GM18526 (cell line): ENCODE results near the gene NAV2.

Experiments used
- POLR2A ChIP-seq: IDR thresholded peaks from 3 replicates; pipeline ENCODE4 v1.6.1; 2011; ENCODE audit not compliant: insufficient read length; ENCODE audit errors: extremely low read depth

The NAV2 gene

DNA sequence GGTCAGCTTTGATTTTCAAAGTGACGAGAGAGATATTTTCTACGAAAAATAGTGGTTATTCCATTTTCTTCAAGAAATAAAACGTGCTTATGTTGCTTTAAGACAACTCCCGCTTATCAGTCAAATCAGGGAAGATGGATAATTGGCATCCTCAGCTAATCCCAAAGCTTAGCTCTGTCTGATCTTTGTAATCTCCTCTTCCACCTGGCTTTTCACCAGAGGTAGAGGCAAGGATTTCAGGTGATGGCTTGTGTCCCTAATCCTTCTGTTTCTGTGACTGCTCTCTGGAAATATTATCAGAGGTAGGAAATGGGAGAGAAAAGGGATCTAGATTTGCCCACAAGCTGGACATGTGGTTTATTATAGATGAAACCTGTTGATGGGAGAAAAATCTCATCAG is 368.7 kb downstream of the NAV2 start:
- no peak for TF ChIP-seq POLR2A

DNA sequence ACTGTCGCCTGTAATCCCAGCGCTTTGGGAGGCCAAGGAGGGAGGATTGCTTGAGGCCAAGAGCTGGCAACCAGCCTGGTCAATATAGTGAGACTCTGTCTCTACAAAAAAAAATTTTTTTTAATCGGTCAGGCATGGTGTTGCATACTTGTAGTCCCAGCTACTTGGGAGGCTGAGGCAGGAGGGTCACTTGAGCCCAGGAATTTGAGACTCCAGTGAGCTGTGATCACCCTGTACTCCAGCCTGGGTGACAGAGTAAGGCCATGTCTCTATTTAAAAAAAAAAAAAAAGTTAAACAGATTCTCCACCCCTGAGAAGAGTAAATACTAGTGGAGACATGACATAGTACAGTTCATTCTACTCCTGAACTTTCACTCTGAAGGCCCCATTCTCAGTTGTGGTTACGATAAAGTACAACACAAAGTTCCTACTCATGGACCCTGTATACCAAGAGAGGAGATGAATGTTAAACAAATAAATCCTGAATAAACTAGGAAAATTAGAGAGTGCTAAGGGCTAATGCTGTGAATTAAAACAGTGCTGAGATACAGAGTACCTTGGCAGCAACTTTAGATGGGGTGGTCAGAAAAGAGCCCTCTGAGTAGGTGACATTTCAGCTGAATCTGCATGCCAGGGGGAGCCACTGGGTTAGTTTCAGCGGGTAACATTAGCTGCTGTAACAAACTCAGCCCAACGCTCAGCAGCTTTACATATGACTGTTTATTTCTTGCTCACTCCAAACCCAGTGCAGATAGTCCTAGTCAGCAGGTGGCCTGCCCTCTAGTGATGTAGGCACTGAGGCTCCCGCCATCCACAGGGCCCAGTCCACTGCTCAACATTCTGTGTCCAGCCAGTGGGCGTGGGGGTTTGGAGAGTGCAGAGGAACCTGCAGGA is 372.5 kb downstream of the NAV2 start:
- TF ChIP-seq POLR2A = no peak

DNA sequence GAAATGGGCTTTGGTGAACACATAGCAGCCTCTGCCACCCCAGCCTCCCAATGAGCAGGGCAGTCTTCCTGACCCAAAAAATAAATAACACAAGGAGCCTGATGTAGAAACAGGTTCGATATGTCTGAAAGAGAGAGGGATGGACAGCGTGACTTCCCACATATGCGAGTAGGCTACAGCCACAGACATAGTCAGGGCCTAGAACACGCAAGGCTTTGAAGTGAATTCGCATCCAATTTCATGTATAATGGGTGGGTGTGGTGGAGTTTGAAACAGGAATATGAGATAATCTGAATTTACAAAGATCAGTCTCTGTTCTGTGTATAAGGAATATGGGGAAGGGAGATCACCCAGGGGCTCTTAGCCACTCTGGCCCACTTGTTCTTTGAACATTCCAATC is 373.3 kb downstream of the NAV2 start:
- TF ChIP-seq POLR2A = no peak

- no peak for TF ChIP-seq POLR2A
Measured at GRCh38 chr11:20087118-20087521, 374.5 kb downstream of the NAV2 start.

GRCh38 chr11:20088397-20089225 is 376.0 kb downstream of the NAV2 start:
- TF ChIP-seq POLR2A = no peak

GRCh38 chr11:20089367-20089766 is 376.7 kb downstream of the NAV2 start:
- no peak for TF ChIP-seq POLR2A

DNA sequence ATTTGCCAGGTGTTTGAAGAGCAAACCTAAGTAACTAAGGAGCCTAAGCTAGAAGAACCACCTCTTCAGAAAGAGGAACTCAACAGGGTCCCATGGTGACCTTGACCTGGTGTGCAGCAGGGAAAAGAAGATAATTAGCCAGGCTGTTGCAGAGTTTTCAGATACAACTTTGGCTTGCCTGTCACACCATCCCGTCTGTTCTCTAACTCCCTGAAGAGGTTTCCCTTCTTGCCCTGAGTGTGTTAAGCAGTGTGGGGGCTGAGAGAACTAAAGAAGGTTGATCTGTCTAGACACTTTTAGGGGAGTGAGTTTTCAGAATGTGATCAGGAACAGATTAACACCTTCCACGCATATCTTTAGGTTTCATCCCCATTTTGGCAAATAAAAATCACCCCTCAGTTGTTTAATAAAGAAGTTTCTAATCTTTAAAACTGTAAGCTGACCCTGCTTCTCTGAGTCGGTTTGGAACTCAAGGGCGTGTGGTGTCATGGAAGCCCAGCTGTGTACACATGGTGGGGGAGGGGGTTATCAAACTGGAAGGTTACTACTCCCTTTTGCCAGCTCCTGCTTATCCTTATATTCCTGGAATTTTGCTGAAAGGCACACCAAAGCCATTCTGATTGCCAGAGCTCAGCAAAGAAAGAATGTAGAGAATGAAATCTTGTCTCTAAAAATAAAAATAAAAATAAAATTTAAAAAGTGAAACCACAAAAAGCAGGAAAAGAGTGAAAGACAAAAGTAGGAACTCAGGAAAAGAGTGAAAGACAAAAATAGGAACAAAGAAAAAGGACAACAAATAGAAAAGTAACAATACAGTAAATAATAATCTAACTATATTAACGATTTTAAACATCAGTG is 377.4 kb downstream of the NAV2 start:
- no peak for TF ChIP-seq POLR2A

GRCh38 chr11:20090654-20091374 is 378.2 kb downstream of the NAV2 start:
- TF ChIP-seq POLR2A = no peak

DNA sequence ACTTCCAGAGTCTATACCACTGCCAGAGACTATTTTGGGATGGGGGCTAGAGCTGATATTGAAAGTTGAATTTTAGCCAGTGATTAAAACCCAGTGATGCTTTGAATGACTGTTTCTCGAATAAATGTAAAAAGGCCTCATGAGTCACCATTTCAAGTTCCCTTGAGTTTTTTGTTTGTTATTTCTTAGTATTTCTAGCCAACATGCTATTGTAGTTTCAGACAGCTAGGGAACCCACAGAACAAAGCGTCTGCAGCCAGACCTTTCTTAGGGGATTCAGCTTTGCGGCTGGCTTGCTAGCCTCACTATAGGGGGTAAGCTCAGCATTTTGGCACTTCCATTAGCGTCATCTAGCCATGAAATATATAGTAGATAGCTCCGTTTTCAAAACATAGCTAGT is 381.1 kb downstream of the NAV2 start:
- TF ChIP-seq POLR2A = no peak

GRCh38 chr11:20095189-20095588 is 382.6 kb downstream of the NAV2 start:
- no peak for TF ChIP-seq POLR2A

DNA sequence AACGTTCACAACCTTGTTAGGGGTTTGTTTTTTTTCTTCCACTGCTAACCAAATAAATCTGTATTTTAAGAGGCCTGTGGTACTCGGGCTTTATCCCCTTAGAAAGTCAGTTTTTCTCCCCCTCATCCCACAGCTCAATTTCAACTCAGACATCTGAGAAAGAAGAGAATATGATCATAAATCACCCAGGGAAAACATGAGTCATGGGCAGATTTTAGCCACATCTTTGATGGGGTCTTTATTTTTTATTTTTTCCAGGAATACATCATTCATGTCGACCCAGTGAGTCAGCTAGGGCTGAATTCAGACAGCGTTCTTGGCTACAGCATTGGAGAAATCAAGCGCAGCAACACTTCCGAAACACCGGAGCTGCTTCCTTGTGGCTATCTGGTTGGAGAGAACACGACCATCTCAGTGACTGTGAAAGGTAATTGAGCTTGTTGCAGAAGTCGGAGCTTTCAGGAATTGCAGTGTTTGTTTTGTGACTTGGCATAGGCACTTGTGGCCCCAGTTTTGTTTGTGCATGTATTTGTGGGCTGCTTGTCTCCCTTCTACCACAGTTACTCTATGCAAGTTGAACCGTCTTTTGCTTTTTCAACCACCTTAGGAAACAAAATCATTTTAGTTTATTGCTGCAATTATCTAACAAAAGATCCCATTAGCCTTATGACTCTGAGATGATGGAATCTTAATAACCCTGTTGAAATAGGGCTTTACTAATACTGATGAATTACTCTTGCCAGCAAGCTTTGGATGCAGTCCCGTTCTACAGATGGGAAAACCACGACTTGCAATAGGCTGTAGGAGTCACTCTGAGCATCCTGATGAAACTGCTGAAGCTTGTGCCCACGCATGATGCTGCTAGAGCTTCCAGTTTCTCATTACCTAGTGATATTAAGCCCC is 384.9 kb downstream of the NAV2 start:
- no peak for TF ChIP-seq POLR2A

DNA sequence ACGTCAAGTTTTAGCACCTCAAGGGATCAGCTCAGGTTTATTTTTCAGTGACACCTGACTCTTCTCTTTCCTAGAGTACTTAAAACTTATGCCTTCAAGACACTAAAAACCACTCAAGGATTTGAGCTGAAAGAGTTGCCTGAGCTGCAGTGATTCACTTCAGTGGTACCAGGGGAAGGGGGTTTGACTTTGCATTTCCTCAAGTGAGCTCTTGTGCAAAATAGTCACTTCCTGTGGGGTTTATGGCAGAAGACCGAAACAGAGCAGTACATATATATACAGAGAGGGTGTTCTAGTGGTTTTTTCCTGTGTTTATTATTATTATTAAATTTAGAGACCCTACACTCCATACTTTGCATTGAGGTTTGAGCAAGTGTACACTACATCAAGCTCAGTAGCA is 386.9 kb downstream of the NAV2 start:
- TF ChIP-seq POLR2A = no peak

DNA sequence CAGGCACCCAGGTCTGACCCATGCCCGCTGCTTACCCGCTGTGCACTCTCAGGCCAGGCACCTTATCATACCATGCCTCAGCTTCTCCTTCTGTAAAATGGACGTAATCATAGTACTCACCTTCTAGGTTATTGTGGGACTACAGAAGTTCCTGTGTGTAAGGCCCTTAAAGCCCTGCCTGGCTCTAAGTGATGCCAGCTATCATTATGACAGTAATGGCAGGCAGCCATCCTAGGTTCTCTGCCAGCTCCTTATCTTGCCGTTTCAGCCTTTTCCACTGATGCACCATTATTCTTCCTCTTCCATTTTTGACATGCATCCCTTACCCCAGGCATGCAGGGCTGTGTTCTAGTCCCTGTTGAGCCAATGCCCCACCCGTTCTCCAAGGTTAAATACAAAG is 389.8 kb downstream of the NAV2 start:
- TF ChIP-seq POLR2A = no peak

GRCh38 chr11:20103281-20103680 is 390.6 kb downstream of the NAV2 start:
- TF ChIP-seq POLR2A = no peak
